Measurements from ENCODE around the gene LRRC9.
A peak's percentile ranks its signal among the peaks of the same experiment; 100 is the strongest.
"Not testable (repeated sequence)": the region's sequence is repeated elsewhere in the genome, so short reads cannot be mapped to it uniquely, and the experiment has no call there.

The LRRC9 gene

GRCh38 chr14:60079723-60080122 is 159.8 kb downstream of the LRRC9 start:
- DNase-seq = no peak

- no peak for DNase-seq
These were observed 165.1 kb downstream of the LRRC9 start for GRCh38 chr14:60085085-60085484.

- DNase-seq = no peak
These were observed 165.7 kb downstream of the LRRC9 start for GRCh38 chr14:60085693-60086092.

- DNase-seq = peak; percentile 62
These were observed 167.7 kb downstream of the LRRC9 start for GRCh38 chr14:60087668-60088067.

- DNase-seq = no peak
These were observed 169.3 kb downstream of the LRRC9 start for GRCh38 chr14:60089221-60089620.

- DNase-seq = peak; percentile 72
These were observed 171.0 kb downstream of the LRRC9 start for GRCh38 chr14:60090864-60091519.

GRCh38 chr14:60091550-60092525 is 171.9 kb downstream of the LRRC9 start, which contains the start of gene PCNX4:
Gene PCNX4, plus strand, starts transcription at chr14:60091923. Its CDS starts 15,716 bp downstream, at chr14:60107639.
- peak; percentile 100 for DNase-seq

- no peak for DNase-seq
These were observed 172.6 kb downstream of the LRRC9 start for GRCh38 chr14:60092526-60092920.

- no peak for DNase-seq
These were observed 173.1 kb downstream of the LRRC9 start for GRCh38 chr14:60093080-60093479.

GRCh38 chr14:60093606-60094005 is 173.7 kb downstream of the LRRC9 start:
- no peak for DNase-seq

- no peak for DNase-seq
These were observed 174.5 kb downstream of the LRRC9 start for GRCh38 chr14:60094306-60094897.

- DNase-seq = no peak
These were observed 175.3 kb downstream of the LRRC9 start for GRCh38 chr14:60095231-60095630.

- no peak for DNase-seq
These were observed 176.0 kb downstream of the LRRC9 start for GRCh38 chr14:60095781-60096450.

GRCh38 chr14:60097974-60098373 is 178.0 kb downstream of the LRRC9 start:
- DNase-seq = no peak

GRCh38 chr14:60099855-60100254 is 179.9 kb downstream of the LRRC9 start:
- DNase-seq = not testable (repeated sequence)

- DNase-seq = no peak
These were observed 181.8 kb downstream of the LRRC9 start for GRCh38 chr14:60101786-60102185.

GRCh38 chr14:60102389-60102788 is 182.4 kb downstream of the LRRC9 start:
- no peak for DNase-seq

- DNase-seq = no peak
These were observed 186.4 kb downstream of the LRRC9 start for GRCh38 chr14:60106339-60106738.

GRCh38 chr14:60107477-60107876 is 187.5 kb downstream of the LRRC9 start:
- no peak for DNase-seq

GRCh38 chr14:60111732-60112131 is 191.8 kb downstream of the LRRC9 start:
- DNase-seq = no peak
